IPS DF 19.7 (cell line): ENCODE results near the gene EZR.

Experiments
- DNase-seq: peaks from one replicate; pipeline ENCODE4 v3.0.0-alpha.2; 2013; ENCODE audit warnings: low read depth, low spot score

Gene EZR

DNA sequence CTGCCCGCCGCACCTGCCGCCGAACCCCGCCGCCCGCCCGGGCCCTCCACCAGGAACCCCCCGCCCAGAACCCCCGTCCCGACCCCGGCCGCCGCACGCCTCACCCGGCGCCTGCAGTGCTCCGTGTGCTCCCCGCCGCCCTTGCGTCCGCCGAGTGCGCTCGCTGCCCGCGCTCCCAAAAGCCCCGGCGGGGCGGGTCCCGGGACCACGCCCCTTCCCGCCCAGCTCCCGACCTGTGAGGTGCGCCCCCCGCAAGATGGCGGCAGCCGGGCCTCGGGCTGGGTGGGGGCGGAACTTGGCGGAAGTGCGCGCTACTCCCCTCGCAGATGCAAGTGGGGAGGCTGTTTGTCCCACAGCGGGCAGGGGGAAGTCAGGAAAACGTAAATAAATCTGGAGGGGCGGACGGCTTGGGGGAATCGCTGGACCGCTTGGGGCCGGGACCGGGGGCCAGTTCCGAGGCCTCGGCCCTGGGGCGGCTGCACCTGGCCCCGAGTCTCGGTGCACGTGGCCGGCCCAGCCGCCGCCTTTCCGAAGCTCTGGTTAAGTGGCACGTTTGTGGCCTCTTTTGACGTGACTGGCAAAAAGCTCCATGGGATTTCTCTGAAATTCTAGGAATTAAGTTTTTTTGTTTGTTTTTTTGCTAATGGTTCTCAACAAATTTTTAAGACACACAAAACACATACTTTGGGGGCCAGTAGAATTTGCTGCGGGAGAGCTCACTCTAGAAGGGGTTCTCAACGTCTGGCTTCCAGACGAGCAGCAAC lies at the start of gene EZR:
EZR (minus strand) TSS at position 156 of the 764 bp plus-strand sequence. CDS start 1,275 bp downstream, outside the sequence.
- no peak for DNase-seq

- no peak for DNase-seq
These were observed 48.9 kb upstream of the EZR start for GRCh38 chr6:158868122-158868480.

DNA sequence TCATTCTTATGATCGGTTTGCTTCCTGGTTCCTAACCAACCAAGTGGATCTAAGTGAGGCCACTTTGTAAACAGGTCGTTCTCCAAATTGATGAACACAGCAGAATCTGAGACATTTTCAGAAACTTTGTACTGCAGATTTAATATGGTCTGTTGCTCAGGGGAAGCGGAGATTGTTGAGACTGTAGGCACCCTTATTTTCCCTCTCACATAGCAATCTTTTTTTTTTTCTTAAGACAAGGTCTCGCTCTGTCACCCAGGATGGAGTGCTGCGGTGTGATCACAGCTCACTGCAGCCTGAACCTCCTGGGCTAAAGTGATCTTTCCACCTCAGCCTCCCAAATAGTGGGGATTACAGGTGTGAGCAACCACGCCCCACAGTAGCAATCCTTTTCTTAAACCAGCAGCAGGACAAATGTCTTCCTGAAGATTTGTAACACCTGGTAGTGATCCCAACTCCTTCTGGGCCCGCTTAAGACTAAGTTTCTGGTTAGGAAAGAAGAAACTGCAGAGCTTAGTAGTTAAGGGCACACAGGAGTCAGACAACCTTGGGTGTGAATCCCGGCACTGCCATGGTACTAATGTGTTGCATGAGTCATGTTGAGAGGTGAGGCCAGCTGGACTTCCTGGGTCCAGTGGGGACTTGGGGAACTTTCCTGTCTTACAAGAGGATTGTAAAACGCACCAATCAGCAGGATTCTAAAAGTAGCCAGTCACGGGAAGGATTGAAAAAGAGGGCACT lies 48.4 kb upstream of the EZR start:
- no peak for DNase-seq

DNA sequence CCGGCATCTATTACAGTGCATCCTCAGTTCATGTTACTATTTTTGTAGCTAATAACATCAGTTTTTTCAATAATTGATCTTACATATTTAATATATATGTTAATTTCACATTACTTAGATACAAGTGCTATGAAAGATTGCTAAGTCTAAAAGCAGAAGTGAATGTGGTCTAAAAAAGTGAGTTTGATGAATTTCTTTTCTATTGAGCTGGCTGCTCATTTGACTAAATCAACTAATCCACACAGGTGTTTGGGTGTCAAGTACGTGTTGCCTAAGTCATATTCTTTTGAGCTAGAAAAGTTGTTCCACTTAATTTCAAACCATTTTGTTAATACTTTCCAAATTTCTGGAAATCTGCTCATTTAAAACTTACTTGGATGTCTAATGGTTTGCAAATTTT lies 46.6 kb upstream of the EZR start:
- DNase-seq, result no peak

DNA sequence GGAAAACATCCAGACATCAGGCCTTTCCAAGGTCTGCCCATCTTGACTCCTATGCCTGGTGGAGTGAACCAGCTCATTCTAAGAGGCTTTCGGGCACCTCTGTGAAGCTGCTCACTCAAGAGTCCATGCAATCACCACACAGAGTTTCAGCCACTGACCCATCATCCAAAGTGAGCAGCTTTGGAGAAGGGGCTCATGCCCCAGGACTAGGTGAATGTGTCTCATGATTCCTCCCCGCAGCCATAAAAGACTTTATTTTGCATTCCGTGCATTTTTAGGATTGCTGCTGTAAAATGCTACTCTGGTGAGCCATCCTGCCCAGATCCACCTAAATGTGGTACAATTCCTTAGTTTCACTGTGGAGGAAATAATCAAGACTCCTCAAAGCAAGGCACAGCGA lies 44.5 kb upstream of the EZR start:
- no peak for DNase-seq

DNA sequence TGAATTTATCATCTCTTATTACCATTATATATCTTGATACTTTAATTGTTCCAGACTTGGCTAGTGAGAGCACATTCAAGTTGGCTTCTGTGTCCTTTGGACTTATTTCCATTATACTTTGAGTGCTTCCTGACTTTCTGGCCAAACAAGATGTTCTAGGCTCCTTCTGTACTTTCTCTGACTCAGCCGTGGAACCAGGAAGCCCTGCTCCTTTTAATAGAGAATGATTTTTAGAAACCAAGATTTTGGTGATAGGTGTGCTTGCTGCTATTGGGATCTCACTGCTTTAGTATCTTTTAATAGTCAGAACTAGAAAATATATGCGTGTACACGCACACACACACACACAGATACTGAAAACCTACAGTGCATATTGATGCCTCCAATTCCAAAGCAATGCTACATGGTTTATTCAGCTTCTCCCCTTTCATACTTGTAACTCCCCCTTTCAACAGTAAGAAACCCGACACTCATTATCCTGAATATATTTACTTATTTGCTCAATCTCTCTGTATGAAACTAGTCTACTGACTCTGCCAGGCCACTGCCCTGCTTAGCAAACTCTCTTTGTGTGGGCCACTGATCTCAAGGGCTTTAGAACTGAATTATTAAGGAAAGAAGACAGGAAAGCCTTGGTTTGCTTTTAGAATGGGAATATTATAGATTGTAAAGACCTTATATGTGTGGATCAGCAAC lies 42.7 kb upstream of the EZR start:
- no peak for DNase-seq

DNA sequence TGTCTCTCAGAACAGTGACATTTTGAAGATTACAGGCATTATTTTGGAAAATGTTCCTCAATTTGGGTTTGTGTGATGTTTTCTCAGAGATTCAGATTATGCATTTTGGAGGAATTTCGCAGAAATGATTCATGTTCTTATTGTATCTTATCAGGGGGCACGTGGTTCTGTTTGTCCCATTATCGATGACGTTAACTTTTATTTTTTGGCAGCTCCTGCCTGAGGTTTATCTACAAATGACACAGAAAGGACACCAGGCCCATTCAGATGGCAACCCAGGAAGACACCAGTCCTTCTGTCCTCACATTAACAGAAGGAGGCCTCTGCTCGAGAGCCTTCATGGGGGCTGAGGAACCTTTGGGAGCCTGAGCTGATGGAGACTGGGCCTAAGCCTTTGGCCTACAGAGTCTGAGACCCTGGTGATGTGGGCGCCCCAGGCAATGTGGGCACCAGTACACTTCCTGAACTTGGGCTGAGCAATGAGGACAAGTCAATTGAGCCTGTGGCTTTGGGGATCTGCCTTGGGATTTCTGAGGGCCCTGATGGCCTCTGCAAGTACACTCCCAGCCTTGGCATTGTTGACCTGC lies 41.2 kb upstream of the EZR start:
- no peak for DNase-seq

- no peak for DNase-seq
These were observed 37.1 kb upstream of the EZR start for GRCh38 chr6:158856261-158856660.

DNA sequence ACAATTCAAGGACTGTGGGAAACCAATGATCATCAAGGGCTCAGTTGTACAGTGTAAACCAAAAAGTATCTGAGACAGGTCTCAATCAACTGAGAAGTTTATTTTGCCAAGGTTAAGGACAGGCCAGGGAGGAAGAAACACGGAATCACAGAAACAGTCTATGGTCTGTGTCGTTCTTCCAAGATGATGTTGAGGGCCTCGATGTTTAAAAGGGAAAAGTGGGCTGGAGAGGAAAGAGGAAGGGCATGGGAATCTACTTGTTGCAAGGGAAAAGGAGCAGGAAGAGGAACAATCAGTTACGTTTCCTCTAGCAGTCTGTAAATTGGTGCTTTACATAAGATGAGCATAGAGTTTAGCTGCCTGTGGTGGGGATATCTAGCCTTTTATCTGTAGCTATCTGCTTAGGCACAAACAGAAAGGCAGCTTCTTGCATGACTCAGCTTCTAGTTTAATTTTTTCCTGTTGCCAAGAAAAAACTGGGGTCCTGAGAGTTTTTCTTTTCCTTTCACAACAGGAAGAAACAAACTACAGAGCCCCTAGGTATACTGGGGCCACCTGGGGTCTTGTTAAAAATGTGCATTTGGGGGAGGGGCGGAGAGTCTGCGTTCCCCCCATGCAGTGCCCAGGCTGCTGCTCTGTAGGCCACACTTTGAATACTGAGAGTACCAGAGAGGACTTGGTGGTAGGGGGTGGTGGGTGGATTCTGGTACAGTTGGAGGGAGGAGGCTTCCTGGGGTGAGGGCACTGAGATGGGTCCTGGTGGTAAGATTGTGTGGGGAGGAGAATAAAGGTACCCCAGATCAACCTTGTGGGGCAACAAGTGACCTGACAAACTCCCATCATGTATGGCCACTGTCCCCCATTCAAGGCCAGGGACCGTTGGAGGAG lies 35.3 kb upstream of the EZR start:
- no peak for DNase-seq

DNA sequence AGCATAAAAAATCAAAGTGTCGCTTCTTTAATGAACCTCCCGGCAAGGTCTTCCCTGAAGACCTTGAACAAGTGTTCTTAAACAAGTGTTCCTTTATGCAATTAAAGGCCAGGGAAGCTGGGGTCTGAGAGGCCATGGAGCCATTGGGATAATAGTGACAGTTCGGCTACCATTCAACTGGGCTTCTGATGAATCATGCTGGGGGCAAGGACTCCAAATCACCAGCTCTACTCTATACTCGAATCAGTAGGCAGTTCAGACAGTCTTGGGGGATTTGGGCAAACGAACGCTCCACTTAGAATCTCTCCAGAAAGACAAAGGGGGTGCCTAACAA lies 34.7 kb upstream of the EZR start:
- no peak for DNase-seq

- DNase-seq, result peak; percentile 100
These were observed 34.1 kb upstream of the EZR start for GRCh38 chr6:158853072-158853879.

DNA sequence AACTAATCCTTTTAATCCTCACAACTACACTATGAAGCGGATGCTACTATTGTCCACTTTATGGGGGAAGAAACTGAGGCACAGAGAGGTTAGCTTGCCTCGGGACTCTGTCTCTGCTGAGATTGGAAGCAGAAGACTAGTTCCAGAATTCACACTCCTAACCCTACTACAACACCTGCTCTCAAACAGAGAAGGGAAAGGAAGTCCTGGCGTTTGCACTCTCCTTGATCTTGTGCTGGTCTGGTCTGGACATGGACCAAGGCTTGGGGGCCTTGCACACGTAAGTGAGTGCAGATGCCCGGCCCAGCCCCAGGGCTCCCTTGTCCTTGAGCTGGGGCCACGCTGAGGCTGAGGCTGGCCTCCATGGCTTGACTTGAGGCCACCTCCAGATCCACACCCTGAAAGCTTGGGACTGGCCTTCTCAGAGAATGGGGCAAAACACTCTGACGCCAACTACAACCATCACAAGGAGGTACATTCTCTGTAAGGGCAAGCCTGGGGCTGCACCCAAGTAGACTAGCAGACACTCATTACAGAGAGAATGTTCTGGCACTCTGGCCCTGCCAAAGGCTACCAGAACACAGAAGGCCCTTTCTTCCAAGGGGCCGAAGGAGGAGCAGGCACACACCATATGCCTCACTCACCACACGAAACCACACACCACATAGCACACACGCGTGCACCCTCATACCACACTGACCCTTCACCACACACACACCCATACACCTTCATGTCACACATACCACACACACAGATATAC lies 33.3 kb upstream of the EZR start:
- no peak for DNase-seq

DNA sequence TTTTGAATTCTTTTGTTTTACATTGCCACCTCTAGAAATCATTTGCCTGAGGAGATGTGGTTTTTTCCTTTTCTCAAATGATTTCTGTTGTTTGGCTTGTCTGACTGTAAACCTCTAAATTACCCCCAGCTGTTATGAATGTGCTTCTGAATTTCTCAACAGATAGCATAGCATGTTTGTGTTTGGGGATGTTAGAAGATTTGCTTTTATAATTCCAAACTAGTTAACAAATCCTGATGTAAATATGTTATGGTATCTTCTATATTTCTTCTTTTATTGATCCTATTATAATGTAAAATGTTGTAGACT lies 31.6 kb upstream of the EZR start:
- DNase-seq, result no peak

DNA sequence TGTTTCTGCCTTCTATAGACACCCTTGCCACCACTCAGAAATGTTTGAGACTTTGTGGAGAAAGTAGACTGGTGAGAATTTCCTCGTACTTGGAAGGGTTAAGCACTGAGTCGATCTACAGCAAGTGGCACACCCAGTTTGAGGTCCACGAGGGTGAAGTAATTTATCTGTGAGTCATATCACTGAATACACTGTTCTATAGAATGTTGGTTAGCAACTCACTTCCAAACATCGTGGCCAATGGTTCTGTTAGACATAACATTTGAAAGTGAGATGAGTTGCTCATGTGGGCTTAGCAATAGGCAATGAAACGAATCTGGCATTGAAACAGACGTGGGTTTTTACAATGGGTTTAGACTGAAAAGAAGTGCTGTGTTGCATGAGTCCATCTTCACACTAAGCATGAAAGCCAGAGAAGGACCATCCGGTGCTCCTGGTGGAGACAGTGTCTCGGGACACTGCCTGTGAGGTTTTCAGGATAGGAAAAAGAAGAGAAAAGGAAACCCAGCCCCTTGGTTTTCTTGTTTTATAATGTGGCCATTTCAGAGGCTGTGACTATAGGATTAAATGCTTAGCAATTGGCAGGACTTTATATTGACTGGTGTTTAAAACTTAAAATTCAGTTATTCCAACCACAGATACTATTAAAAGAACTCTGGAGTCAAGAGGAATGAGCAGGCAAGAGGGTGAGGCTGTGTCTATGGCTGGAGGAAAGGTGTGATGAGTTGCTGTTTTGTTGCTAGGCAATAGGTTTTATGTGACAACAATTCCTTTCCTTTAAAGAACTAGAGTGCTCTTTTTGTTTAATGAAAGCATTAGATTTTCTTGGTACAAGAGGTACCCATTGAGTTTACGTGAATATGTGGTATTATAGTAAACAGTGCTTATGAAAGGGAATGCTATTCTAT lies 31.0 kb upstream of the EZR start:
- DNase-seq, result no peak

GRCh38 chr6:158848490-158848895 lies 29.3 kb upstream of the EZR start:
- DNase-seq, result no peak

DNA sequence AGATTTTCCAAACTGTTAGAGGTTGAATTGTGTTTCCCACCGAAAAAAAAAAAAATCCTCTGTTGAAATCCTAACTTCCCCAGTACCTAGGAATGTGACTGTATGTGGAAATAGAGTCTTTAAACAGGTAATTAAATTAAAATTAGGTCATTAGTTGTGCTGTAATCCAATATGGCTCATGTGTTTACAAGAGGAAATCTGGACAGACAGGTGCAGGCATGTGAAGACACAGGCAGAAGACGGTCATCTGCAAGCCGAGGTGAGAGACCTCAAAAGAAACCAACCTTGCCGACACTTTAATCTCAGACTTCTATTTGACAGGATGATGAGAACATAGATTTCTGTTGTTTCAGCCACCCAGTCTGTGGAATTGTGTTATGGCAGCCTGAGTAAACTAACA lies 28.6 kb upstream of the EZR start:
- no peak for DNase-seq

DNA sequence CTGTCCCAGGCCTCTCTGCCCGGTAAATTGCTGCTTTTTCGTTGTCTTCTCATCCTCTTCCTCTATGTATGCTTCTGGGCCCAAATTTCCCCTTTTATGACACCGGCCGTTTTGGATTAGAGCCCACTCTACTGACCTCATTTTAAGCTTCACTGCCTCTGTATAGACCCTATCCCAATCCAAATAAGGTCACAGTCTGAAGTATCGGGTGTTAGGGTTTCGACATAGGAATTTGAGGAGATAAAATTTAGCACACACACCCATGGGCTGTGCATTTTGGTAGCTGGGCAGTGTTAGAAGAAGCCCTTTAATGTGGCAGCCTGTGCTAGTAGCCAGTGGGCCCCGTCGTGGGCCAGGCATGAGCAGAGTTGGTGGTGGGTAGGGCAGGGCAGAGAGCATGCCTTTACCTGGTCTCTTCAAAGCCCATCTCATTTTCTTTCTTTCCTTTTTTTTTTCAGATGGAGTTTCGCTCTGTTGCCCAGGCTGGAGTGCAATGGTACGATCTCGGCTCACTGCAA lies 27.9 kb upstream of the EZR start:
- DNase-seq, result no peak

DNA sequence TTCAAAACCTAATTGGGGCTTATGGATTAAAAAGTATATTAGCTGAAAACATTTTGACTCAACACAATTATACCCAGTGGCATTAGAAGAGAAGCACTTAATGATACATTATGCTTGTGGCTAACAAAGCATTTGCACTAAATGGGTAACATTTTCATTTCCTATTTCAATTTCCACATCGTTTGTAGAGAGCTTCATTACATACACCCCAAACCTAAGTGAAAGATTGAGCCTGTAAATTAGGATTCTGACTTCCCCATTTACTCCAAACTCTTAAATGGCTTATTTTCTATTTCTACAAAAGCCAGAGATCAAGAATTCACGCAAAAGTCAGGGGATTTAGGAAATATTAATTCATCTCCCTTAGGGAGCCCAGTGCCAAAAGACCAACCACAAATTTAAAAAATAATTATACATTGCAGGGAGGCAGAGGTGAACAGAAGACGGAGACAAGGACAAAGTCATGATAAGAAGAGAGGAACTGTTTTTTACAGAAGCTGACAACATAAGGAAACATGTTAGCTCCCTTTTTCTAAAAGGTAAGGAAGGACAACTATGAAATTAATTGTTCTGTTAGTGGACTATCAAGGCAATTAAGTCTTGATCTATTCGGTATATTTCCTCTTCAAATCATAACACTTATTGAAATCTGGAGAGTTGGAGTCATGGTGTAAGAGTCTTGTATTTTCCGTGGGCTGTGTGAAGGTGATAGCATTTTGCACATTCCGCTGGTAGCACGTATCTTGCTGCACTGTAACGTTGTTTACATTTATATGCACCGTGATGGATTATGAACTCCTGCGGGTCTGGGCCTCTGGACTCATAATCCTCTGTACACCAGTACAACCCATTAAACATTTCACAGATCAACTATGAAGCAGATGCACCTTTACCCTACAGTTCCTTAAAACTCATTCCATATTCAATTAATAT lies 24.8 kb upstream of the EZR start:
- no peak for DNase-seq
